K562 (cell line): ENCODE results near the gene HEXIM2. TPM values are rescaled to one million over a fixed set of nuclear protein-coding genes. Genes with fewer than 3 reads are reported as not detected.

ENCODE experiments used
- AFF4 ChIP-seq: sonication (generic); formaldehyde crosslinking; IDR thresholded peaks from 2 replicates; pipeline ENCODE4 v1.8.0; 2023; ENCODE audit warnings: mild to moderate bottlenecking, missing genetic modification reagents
- ASH1L ChIP-seq: fragments of 450-650 bp; IDR thresholded peaks from 2 replicates; pipeline ENCODE4 v1.6.1; 2018; ENCODE audit warnings: borderline replicate concordance, mild to moderate bottlenecking, low read depth; ENCODE audit not compliant: partially characterized antibody
- FOXA3 ChIP-seq, 2 experiments: fragments of 450-650 bp in 1 of 2; sonication (generic) in 1 of 2; formaldehyde crosslinking; IDR thresholded peaks in 1 of 2; conservative IDR thresholded peaks in 1 of 2; 2 replicates each; pipeline versions ENCODE4 v1.4.0 to v1.8.0; 2020 to 2022; ENCODE audit warnings: mild to moderate bottlenecking in 2 of 2, missing genetic modification reagents in 1 of 2
- HMBOX1 ChIP-seq: sonication (generic); IDR thresholded peaks from 2 replicates; pipeline ENCODE4 v1.6.1; 2016
- KDM4B ChIP-seq, 2 experiments: fragments of 450-650 bp in 1 of 2; sonication (generic) in 1 of 2; IDR thresholded peaks; 2 replicates each; pipeline ENCODE4 v1.6.1; 2016 to 2017; ENCODE audit warnings: borderline replicate concordance in 2 of 2, antibody characterized with exemption in 1 of 2, low read depth in 1 of 2, mild to moderate bottlenecking in 1 of 2
- NFIX ChIP-seq: fragments of 250-450 bp; sonication (Bioruptor Pico); IDR thresholded peaks from 2 replicates; pipeline ENCODE4 v1.4.0; 2020; ENCODE audit warnings: low read depth, mild to moderate bottlenecking, moderate library complexity
- NFYB ChIP-seq: IDR thresholded peaks from 2 replicates; pipeline ENCODE4 v1.6.1; 2011; ENCODE audit warnings: mild to moderate bottlenecking, moderate library complexity; ENCODE audit not compliant: insufficient read length; ENCODE audit errors: extremely low read depth
- NR2C2 ChIP-seq, 2 experiments: fragments of 200-800 bp in 1 of 2; sonication (Bioruptor generic) in 1 of 2; sonication (generic) in 1 of 2; formaldehyde crosslinking in 1 of 2; IDR thresholded peaks; 2 replicates each; pipeline versions ENCODE4 v1.6.1 to v1.8.0; 2016 to 2022; ENCODE audit warnings: mild to moderate bottlenecking in 1 of 2, missing compliant biosample characterization in 1 of 2, missing genetic modification characterization in 1 of 2, missing genetic modification reagents in 1 of 2
- NR4A1 ChIP-seq, 2 experiments: fragments of 250-450 bp in 1 of 2; fragments of 450-650 bp in 1 of 2; sonication (Bioruptor Pico) in 1 of 2; IDR thresholded peaks; 2 replicates each; pipeline versions ENCODE4 v1.4.0 to v1.6.1; 2016 to 2020; ENCODE audit warnings: mild to moderate bottlenecking in 2 of 2, missing compliant biosample characterization in 1 of 2, missing genetic modification characterization in 1 of 2, moderate library complexity in 1 of 2
- RERE ChIP-seq: sonication (generic); formaldehyde crosslinking; IDR thresholded peaks from 2 replicates; pipeline ENCODE4 v1.8.0; 2023; ENCODE audit warnings: missing genetic modification reagents, mild to moderate bottlenecking, borderline replicate concordance
- TBP ChIP-seq: optimal IDR thresholded peaks from 2 replicates; pipeline ENCODE3; 2011; ENCODE audit warnings: low read depth, low read length, improper control_type of control experiment
- TEAD1 ChIP-seq, 2 experiments: fragments of 450-650 bp in 1 of 2; sonication (generic) in 1 of 2; formaldehyde crosslinking; IDR thresholded peaks; 2 replicates each; pipeline versions ENCODE4 v1.4.0 to v1.8.0; 2020 to 2022; ENCODE audit warnings: mild to moderate bottlenecking in 2 of 2, missing genetic modification reagents in 1 of 2
- polyA plus RNA-seq, 8 experiments: library from polyadenylated mRNA; depleted of rRNA in 4 of 8; stranded (reverse) in 5 of 8; unstranded in 3 of 8; fragments of >200 nt; fragmentation: Nextera tagmentation in 2 of 8; fragmentation: Illumina TruSeq in 1 of 8; extraction: Ambion mirVana in 2 of 8; extraction: Trizol in 1 of 8; gene quantifications; 2 replicates each; pipeline versions ENCODE4 v1.2.1 to v1.2.3, GENCODE V29; 2011 to 2014; ENCODE audit warnings: inconsistent platforms in 1 of 8, missing spikeins in 1 of 8
- total RNA-seq, 7 experiments: library from RNA; depleted of rRNA in 6 of 7; stranded (reverse); fragments of >200 nt in 6 of 7; fragmentation: Illumina TruSeq in 2 of 7; extraction: Trizol in 2 of 7; gene quantifications; 2 replicates each; pipeline versions ENCODE4 v1.2.1 to v1.2.3, GENCODE V29; 2011 to 2021; ENCODE audit warnings: low replicate concordance in 1 of 7
- TF ChIP-seq, protein P1 (sequence below): fragments of 250-450 bp; sonication (Bioruptor Pico); IDR thresholded peaks from 2 replicates; pipeline ENCODE4 v1.5.0; 2021

Gene HEXIM2
- total and polyA plus RNA-seq, 9 of the 15 experiments (the other 6 are each of a cell fraction or from before 2014, with no cell fraction given) = 0.69 to 3.4 (median 1.1) TPM; not detected in 2

GRCh38 chr17:45161288-45162024, at the start of gene HEXIM2 (continued):
- peak; percentile 97 for TF ChIP-seq TBP
- TF ChIP-seq, protein P1, sequence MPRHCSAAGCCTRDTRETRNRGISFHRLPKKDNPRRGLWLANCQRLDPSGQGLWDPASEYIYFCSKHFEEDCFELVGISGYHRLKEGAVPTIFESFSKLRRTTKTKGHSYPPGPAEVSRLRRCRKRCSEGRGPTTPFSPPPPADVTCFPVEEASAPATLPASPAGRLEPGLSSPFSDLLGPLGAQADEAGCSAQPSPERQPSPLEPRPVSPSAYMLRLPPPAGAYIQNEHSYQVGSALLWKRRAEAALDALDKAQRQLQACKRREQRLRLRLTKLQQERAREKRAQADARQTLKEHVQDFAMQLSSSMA (CRISPR knock-in tag) = peak; percentile 89
- TF ChIP-seq NFYB = peak; percentile 93
- TF ChIP-seq HMBOX1 = 0 out of 2 replicates have a peak, but pooled peaks have one; percentile 10
- peak in 1 of 2 experiments; percentile 72; a peak in 2 of 4 replicates for TF ChIP-seq TEAD1 (CRISPR knock-in tag; IDR thresholded peaks at IDR 0.05)
- peak; percentile 70 for TF ChIP-seq NR2C2 (CRISPR knock-in tag; IDR thresholded peaks at IDR 0.05)
- peak; percentile 98 for TF ChIP-seq NR2C2 (tag; IDR thresholded peaks at IDR 0.05)
- TF ChIP-seq RERE = 0 out of 2 replicates have a peak, but pooled peaks have one; percentile 4
- TF ChIP-seq NR4A1 (CRISPR knock-in tag; IDR thresholded peaks at IDR 0.05) = 0 out of 2 replicates have a peak, but pooled peaks have one; percentile 27
- TF ChIP-seq NR4A1 (tag; IDR thresholded peaks at IDR 0.05) = no peak
- no peak for TF ChIP-seq NFIX (CRISPR knock-in tag)
- TF ChIP-seq ASH1L = peak; percentile 69
- TF ChIP-seq FOXA3 (CRISPR knock-in tag; conservative IDR thresholded peaks at IDR 0.05 in 1 of 2, IDR thresholded peaks at IDR 0.05 in 1 of 2) = peak in 1 of 2 experiments; percentile 84; a peak in 2 of 4 replicates
- peak; percentile 96 for TF ChIP-seq AFF4 (CRISPR knock-in tag)
- peak in 1 of 2 experiments; percentile 40; a peak in 1 of 4 replicates for TF ChIP-seq KDM4B (IDR thresholded peaks at IDR 0.05; ENCODE audit: borderline replicate concordance in 2 of 2, low read depth in 1 of 2)
